HG03103 (cell line): Measurements from ENCODE around the gene FOSL1.
"Not testable (repeated sequence)": the region's sequence is repeated elsewhere in the genome, so short reads cannot be mapped to it uniquely, and the experiment has no call there.

Experiments
- ATAC-seq: cut with Tn5 transposase; IDR thresholded peaks from one replicate; pipeline ENCODE4 v1.9.1; 2021; ENCODE audit warnings: low read depth; ENCODE audit not compliant: unreplicated experiment

FOSL1 gene

GRCh38 chr11:65897020-65897471 is 3.1 kb downstream of the FOSL1 start:
- no peak for ATAC-seq

DNA sequence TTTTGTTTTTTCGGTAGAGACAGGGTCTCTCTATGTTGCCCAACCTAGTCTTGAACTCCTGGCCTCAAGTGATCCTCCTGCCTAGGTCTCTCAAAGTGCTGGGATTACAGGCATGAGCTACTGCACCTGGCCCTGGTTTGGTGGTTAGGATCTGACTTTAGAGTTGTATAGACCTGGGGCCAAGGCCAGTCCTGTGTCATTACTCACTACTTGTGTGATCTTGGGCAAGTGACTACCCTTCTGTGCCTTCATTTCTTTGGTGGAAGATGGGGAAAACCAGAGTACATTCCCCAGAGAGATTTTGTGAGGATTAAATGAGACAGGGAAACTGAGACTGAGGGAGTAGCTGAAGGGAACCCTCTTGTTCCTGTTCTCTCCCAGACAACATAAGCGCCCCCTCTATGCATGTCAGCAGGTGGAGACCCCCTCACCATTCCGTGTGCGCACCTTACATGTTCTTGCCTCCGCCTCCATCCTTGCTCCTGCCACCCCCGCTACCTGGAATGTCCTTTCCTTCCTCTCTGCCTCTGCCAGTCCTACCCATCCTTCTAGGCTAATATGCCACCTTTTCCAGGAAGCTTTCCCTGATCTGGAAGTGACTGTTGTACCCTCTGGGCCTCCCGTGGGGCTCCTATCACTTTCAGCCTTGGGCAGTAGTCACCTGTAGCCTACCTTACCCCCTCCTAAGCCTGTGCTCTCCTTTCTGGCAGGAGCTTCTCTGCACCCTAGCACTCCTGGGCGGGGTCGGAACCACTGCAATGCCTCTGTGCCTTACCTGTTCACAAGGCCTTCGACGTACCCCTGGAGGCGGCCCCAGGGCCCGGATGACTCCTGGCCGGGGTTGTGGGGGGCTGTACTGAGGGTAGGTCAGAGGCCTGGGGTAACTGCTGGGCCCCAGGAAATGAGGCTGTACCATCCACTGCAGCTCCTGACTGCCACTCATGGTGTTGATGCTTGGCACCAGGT is 3.9 kb downstream of the FOSL1 start:
- no peak for ATAC-seq

- no peak for ATAC-seq
These were observed 4.7 kb downstream of the FOSL1 start for GRCh38 chr11:65895482-65895981.

DNA sequence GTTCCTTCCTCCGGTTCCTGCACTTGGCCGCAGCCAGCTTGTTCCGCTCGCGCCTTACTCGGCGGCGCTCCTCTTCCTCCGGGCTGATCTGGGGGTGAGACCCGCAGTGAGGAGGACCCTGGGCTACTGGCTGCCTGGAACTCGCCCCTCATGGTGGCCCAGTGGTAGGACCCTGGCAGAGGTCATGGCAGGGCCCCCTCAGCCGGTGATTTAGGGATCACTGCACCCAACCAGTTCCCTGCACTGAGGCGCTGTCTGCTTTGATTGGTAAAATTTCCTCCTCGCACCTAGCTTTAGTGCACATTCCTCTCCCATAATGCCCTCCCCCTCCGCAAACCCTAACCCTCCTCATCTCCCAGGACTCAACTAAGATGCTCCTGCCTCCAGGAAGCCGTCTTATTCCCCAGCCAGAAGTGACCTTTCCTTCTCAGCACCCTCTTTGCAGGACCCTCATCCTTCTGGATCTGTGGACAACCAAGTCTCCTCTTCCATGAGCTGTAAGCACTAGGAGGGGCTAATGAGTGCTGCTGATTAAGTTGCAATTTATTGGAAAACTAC is 6.1 kb downstream of the FOSL1 start:
- ATAC-seq, result no peak

- no peak for ATAC-seq
These were observed 7.4 kb downstream of the FOSL1 start for GRCh38 chr11:65892661-65893317.

DNA sequence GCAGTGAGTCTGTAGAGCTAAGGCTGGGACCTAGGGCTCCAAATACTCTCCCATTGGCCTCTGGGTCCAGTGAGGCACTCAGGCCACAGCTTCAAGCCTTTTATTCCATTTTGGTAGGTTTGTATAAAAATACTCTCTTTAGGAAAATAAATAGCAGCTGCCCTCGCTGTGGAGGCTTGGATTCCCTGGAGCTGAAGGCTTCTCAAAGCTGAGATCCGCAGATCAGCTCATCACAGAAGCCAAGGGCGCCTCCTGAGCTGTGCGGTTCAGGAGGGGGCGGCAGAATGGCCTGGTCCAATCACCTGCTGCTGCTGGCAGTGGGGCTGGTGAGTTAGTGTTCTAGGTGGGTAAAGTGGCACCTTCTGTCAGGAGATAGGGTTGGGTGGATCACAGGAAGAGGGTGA is 8.0 kb downstream of the FOSL1 start:
- not testable (repeated sequence) for ATAC-seq

- no peak for ATAC-seq
These were observed 8.7 kb downstream of the FOSL1 start for GRCh38 chr11:65891219-65892136.

GRCh38 chr11:65890324-65891218 is 9.6 kb downstream of the FOSL1 start, which contains the start of gene CCDC85B:
CCDC85B (plus strand) TSS chr11:65890673; CDS start chr11:65890784, 111 bp downstream.
- peak; percentile 35 for ATAC-seq

- peak; percentile 43 for ATAC-seq
These were observed 11.9 kb downstream of the FOSL1 start, which contains the start of gene FIBP for GRCh38 chr11:65888163-65888814. FIBP (minus strand) TSS chr11:65888471; CDS start chr11:65888418, 53 bp downstream.

DNA sequence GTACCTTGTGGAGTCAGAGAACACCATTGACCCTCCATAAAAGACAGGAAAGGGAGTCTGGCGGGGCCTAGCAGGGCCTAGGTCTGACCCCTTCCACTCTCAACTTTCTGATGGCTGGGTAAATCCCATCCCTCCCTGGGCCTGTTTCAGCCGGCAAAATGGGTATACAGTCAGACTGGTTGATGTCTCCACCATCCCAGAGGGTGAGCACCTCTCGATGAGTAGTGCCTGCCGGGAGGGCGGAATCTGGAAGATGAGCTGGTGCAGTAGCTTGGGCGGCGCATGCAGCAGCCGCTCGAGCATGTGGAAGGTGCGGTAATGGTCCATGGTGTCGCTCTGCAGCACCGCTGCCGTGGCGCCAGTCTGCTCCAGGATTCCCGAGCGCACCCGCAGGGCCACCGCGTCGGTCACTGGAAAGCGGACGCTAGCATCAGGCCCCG is 12.4 kb downstream of the FOSL1 start:
- no peak for ATAC-seq

DNA sequence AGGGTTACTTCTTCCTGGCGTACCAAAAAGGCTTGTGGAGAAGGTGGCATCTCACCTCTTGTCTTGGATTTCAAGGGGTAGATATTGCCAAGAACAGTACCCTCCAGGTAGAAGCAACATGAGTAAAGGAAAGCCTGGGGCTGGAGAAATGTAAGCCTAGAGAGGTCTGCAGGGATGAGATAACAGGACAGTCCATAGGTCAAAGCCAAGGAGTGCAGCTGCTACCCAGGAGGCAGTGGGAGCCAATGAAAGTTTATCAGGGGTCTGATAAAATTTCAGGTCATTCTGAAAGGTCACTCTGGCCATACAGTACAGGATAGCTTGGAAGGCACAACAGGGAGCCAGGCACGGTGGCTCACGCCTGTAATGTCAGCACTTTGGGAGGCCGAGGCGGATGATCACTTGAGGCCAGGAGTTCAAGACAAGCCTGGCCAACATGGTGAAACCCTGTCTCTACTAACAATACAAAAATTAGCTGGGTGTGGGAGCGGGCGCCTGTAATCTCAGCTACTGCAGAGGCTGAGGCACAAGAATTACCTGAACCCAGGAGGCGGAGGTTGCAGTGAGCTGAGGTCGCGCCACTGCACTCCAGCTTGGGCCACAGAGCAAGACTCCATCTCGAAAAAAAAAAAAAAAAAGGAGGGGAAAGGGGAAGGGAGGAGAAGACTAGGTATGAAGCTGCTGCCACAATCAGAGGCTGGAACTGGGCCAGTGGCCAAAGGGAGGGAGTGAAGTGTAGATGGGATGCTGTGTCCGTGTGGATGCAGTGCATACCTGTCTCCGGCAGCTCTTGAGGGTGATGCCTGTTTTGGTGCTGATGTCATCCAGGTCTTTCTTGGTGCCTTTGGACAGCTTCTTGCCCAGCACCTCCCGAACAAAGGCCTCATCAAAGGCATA is 13.1 kb downstream of the FOSL1 start:
- no peak for ATAC-seq

DNA sequence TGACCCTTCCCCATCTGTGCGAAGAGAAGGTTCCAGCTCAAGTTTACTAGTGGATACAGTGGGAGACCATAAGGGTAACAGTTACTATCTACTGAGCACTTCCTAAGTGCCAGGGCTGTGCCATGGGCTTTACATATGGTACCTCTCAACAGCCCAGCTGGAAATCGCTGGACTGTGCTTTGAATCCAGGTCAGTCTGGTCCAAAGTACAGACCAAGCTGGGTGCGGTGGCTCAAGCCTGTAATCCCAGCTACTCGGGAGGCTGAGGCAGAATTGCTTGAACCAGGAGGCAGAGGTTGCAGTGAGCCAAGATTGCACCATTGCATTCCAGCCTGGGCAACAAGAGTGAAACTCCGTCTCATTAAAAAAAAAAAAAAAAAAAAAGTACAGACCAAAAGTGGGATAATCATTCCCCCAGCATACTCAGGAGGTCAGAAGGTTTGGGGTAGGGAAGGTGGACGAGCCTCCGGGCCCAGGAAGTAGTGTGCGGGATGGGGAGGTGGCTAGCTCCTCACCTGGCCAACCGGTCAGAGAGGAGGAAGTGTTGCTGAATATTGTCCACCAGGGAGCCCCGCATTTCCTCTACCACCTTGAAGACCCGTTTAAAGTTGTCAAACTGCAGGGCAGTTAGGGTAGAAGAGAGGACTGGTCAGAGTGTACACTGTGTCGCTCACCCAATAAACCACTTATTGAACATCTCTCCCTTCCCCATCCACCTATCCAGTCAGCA is 14.2 kb downstream of the FOSL1 start:
- ATAC-seq, result no peak

DNA sequence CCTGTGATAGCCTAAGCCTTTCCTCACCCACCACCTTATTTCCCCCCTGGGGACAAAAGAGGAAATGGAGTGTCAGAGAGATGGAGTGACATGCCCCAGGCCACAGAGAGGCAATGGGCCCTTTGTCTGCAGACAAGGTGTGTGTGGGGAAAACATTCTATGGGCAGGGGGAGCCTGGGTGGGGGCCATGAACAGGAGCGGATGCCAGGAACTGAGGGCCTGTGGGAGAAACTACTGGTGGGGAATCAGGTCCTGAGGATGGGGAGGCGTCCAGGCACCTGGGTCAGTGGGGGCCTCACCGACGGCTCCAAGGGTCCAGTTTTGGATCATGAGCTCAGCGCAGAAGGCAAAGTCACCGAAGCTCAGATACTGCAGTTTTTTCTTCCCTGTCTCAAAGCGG is 15.0 kb downstream of the FOSL1 start:
- ATAC-seq, result no peak

DNA sequence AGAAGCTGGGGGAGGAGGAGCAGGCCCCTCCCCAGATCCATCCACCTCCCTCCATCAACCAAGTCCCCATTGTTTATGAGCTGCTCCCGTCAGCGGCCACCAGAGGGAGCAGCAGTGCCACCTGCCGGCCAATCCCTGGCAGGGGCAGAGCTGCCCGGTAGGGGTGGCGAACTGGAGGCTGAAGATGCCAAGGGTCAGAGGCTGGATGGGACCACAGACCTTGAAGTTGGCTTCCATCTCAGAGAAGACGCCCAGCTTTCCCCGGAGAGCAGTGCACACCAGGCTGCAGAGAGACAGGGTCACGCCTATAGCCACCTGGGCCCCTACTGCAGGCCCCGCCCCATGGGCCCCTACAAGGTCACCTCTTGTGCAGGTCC is 15.5 kb downstream of the FOSL1 start:
- no peak for ATAC-seq

GRCh38 chr11:65883786-65884715 is 16.1 kb downstream of the FOSL1 start:
- ATAC-seq, result no peak
